HepG2 (cell line): ENCODE results near the gene EFS. TPM values are rescaled to one million over a fixed set of nuclear protein-coding genes. Genes with fewer than 3 reads are reported as not detected.
A peak's percentile ranks its signal among the peaks of the same experiment; 100 is the strongest.

ENCODE experiments used
- ASH2L ChIP-seq: fragments of 300-600, 200-600 bp; sonication (generic); IDR thresholded peaks from 2 replicates; pipeline ENCODE4 v1.7.0; 2017; ENCODE audit warnings: low read depth, mild to moderate bottlenecking, moderate library complexity, mixed read lengths, low read length; ENCODE audit not compliant: insufficient read length
- ATF7 ChIP-seq, 2 experiments: fragments of 450-650 bp in 1 of 2; sonication (generic) in 1 of 2; formaldehyde crosslinking in 1 of 2; IDR thresholded peaks; 2 replicates each; pipeline versions ENCODE4 v1.4.0 to v1.6.1; 2016 to 2020; ENCODE audit warnings: antibody characterized with exemption in 1 of 2, mild to moderate bottlenecking in 1 of 2, missing genetic modification reagents in 1 of 2
- DZIP1 ChIP-seq: sonication (generic); formaldehyde crosslinking; IDR thresholded peaks from 2 replicates; pipeline ENCODE4 v1.5.0; 2020; ENCODE audit warnings: mild to moderate bottlenecking, missing genetic modification reagents
- FOSL1 ChIP-seq: sonication (generic); formaldehyde crosslinking; IDR thresholded peaks from 2 replicates; pipeline ENCODE4 v1.9.0; 2021; ENCODE audit warnings: missing genetic modification reagents, borderline replicate concordance
- GMEB1 ChIP-seq: sonication (generic); formaldehyde crosslinking; IDR thresholded peaks from 2 replicates; pipeline ENCODE4 v1.5.1; 2020; ENCODE audit warnings: missing genetic modification reagents, mild to moderate bottlenecking, borderline replicate concordance
- ISL2 ChIP-seq: sonication (generic); formaldehyde crosslinking; IDR thresholded peaks from 2 replicates; pipeline ENCODE4 v1.5.0; 2020; ENCODE audit warnings: missing genetic modification reagents
- JDP2 ChIP-seq: sonication (generic); formaldehyde crosslinking; IDR thresholded peaks from 2 replicates; pipeline ENCODE4 v1.8.1; 2022; ENCODE audit warnings: missing genetic modification reagents, borderline replicate concordance
- PCBP2 ChIP-seq: fragments of 200-400 bp; formaldehyde crosslinking; optimal IDR thresholded peaks from 2 replicates; pipeline ENCODE3; 2018; ENCODE audit warnings: low read length, low read depth; ENCODE audit not compliant: poor library complexity, severe bottlenecking
- TCF12 ChIP-seq, 2 experiments: fragments of 450-650 bp in 1 of 2; sonication (generic) in 1 of 2; formaldehyde crosslinking in 1 of 2; IDR thresholded peaks; 2 replicates each; pipeline versions ENCODE4 v1.6.1 to v1.8.0; 2017 to 2022; ENCODE audit warnings: antibody characterized with exemption in 1 of 2, mild to moderate bottlenecking in 1 of 2, missing genetic modification reagents in 1 of 2, moderate library complexity in 1 of 2
- TEAD3 ChIP-seq: optimal IDR thresholded peaks from 2 replicates; pipeline ENCODE3; 2016; ENCODE audit warnings: borderline replicate concordance
- TRIM22 ChIP-seq: fragments of 450-650 bp; IDR thresholded peaks from 2 replicates; pipeline ENCODE4 v1.6.1; 2017
- ZNF235 ChIP-seq: sonication (generic); formaldehyde crosslinking; IDR thresholded peaks from 2 replicates; pipeline ENCODE4 v1.8.1; 2023; ENCODE audit warnings: mild to moderate bottlenecking, missing genetic modification reagents, borderline replicate concordance
- ZNF431 ChIP-seq: sonication (generic); formaldehyde crosslinking; IDR thresholded peaks from 2 replicates; pipeline ENCODE4 v1.9.0; 2022; ENCODE audit warnings: missing genetic modification reagents, low read depth, mild to moderate bottlenecking, borderline replicate concordance
- ZNF572 ChIP-seq: sonication (generic); formaldehyde crosslinking; IDR thresholded peaks from 2 replicates; pipeline ENCODE4 v1.5.1; 2020; ENCODE audit warnings: mild to moderate bottlenecking, missing genetic modification reagents
- ZNF629 ChIP-seq: sonication (generic); formaldehyde crosslinking; conservative IDR thresholded peaks from 2 replicates; pipeline ENCODE4 v1.5.0; 2020; ENCODE audit warnings: missing genetic modification reagents
- polyA plus RNA-seq, 8 experiments: library from polyadenylated mRNA; depleted of rRNA in 3 of 8; stranded (reverse) in 7 of 8; unstranded in 1 of 8; fragments of >200 nt; fragmentation: Illumina TruSeq in 4 of 8; extraction: Trizol in 4 of 8; gene quantifications; 2 replicates each; pipeline versions ENCODE4 v1.2.1 to v1.2.3, GENCODE V29; 2011 to 2016; ENCODE audit warnings: low read depth in 4 of 8, missing spikeins in 1 of 8, mixed read lengths in 1 of 8; ENCODE audit not compliant: insufficient read depth in 1 of 8
- total RNA-seq, 5 experiments: library from RNA; depleted of rRNA; stranded (reverse); fragments of >200 nt; fragmentation: Illumina TruSeq; extraction: Trizol; gene quantifications; 2 replicates each; pipeline ENCODE4 v1.2.3, GENCODE V29; 2016; ENCODE audit warnings: low read depth in 1 of 5

The EFS gene
- total and polyA plus RNA-seq, 2 of the 13 experiments (the other 11 are each of a cell fraction or from before 2014, with no cell fraction given) = not detected

GRCh38 chr14:23322568-23323517, 42.1 kb downstream of the EFS start (continued):
- TF ChIP-seq ZNF235 (CRISPR knock-in tag) (no peak), ZNF629 (CRISPR knock-in tag) (no peak), ASH2L (no peak), DZIP1 (CRISPR knock-in tag) (no peak), ZNF572 (no peak), ATF7 (IDR thresholded peaks at IDR 0.05) (no peak), ATF7 (CRISPR knock-in tag; IDR thresholded peaks at IDR 0.05) (no peak), PCBP2 (peak; percentile 76), FOSL1 (CRISPR knock-in tag) (no peak), TCF12 (IDR thresholded peaks at IDR 0.05) (no peak), TCF12 (CRISPR knock-in tag; IDR thresholded peaks at IDR 0.05) (no peak), ZNF431 (CRISPR knock-in tag) (no peak), ISL2 (CRISPR knock-in tag) (no peak), JDP2 (CRISPR knock-in tag) (no peak), TEAD3 (CRISPR knock-in tag) (no peak), GMEB1 (CRISPR knock-in tag) (no peak), TRIM22 (no peak)
